Smooth muscle cell (in vitro differentiated cells): ENCODE measurements around the gene CREB3L2. TPM values are rescaled to one million over a fixed set of nuclear protein-coding genes. Genes with fewer than 3 reads are reported as not detected.

ENCODE experiments used
- DNase-seq: peaks from one replicate; lab custom pipeline; 2025; ENCODE audit not compliant: unreplicated experiment; lab: John Stamatoyannopoulos, UW
- H2AFZ ChIP-seq: fragments of 200-600 bp; sonication (generic); 2 replicates; pipeline ENCODE4 v1.6.0; 2016; ENCODE audit warnings: antibody characterized with exemption, low read depth, mild to moderate bottlenecking
- H3F3A ChIP-seq: fragments of 200-600 bp; sonication (generic); 2 replicates; pipeline ENCODE4 v1.6.0; 2017; ENCODE audit warnings: antibody characterized with exemption, low read depth
- H3K27ac ChIP-seq: fragments of 200-600 bp; sonication (generic); 2 replicates; pipeline ENCODE4 v1.5.1; 2016; ENCODE audit warnings: low read depth, mild to moderate bottlenecking
- H3K27me3 ChIP-seq: fragments of 200-600 bp; sonication (generic); 2 replicates; pipeline ENCODE4 v1.6.1; 2016; ENCODE audit warnings: low read depth, mild to moderate bottlenecking
- H3K36me3 ChIP-seq: fragments of 200-600 bp; sonication (generic); 2 replicates; pipeline ENCODE4 v1.5.1; 2016; ENCODE audit warnings: low read depth
- H3K4me1 ChIP-seq: fragments of 200-600 bp; sonication (generic); 2 replicates; pipeline ENCODE4 v1.5.1; 2016; ENCODE audit warnings: low read depth
- H3K4me2 ChIP-seq: fragments of 200-600 bp; sonication (generic); 2 replicates; pipeline ENCODE4 v1.6.0; 2016; ENCODE audit warnings: mild to moderate bottlenecking
- H3K4me3 ChIP-seq: fragments of 200-600 bp; sonication (generic); 2 replicates; pipeline ENCODE4 v1.5.1; 2016; ENCODE audit warnings: mild to moderate bottlenecking
- H3K79me2 ChIP-seq: fragments of 200-600 bp; sonication (generic); 2 replicates; pipeline ENCODE4 v1.6.0; 2016; ENCODE audit warnings: low read depth, mild to moderate bottlenecking
- H3K9ac ChIP-seq: fragments of 200-600 bp; sonication (generic); 2 replicates; pipeline ENCODE4 v1.6.0; 2016; ENCODE audit warnings: low read depth
- H3K9me3 ChIP-seq: fragments of 200-600 bp; sonication (generic); replicated peaks from 2 replicates; pipeline ENCODE4 v1.5.1; 2016; ENCODE audit warnings: low read depth
- H4K20me1 ChIP-seq: fragments of 200-600 bp; sonication (generic); 2 replicates; pipeline ENCODE4 v1.6.0; 2016; ENCODE audit warnings: low read depth
- CTCF ChIP-seq: fragments of 200-600 bp; sonication (generic); IDR thresholded peaks from 2 replicates; pipeline ENCODE4 v1.5.1; 2017; ENCODE audit warnings: borderline replicate concordance, mild to moderate bottlenecking, antibody characterized with exemption; ENCODE audit not compliant: insufficient read depth, poor library complexity, severe bottlenecking
- WGBS: methylation state at CpG from one replicate; pipeline ENCODE4 v1.1.7; 2016; ENCODE audit warnings: low lambda C conversion rate; 5-methylcytosine and 5-hydroxymethylcytosine counted together
- polyA plus RNA-seq: library from polyadenylated mRNA; unstranded; fragments of >200 nt; fragmentation: Nextera tagmentation; extraction: Ambion mirVana; gene quantifications from 2 replicates; pipeline ENCODE4 v1.2.1, GENCODE V29; 2016
- total RNA-seq: library from RNA; depleted of rRNA; stranded (reverse); fragments of >200 nt; gene quantifications from 2 replicates; pipeline ENCODE4 v1.2.3, GENCODE V29; 2014

The CREB3L2 gene
- total and polyA plus RNA-seq, 2 experiments from 2014 or later = 27.4 to 69.1 TPM

- no peak for DNase-seq
These were observed 28.9 kb upstream of the CREB3L2 start for GRCh38 chr7:138030679-138031351.

GRCh38 chr7:138029941-138030340 lies 28.1 kb upstream of the CREB3L2 start:
- H3K27ac ChIP-seq = no peak overlapping the region

More at GRCh38 chr7:138030679-138031351, 28.9 kb upstream of the CREB3L2 start:
- H3K79me2 ChIP-seq = no peaks in the 10 kb centered on the region
- 82% methylated on average over 7 of the region's 7 CpGs for WGBS
- no peaks in the 10 kb centered on the region for H4K20me1 ChIP-seq
- H3K9ac ChIP-seq = no peak overlapping the region
- no peaks in the 10 kb centered on the region for H3K27me3 ChIP-seq
- H3K27ac ChIP-seq = no peak overlapping the region
- H3K9me3 ChIP-seq = no peaks in the 10 kb centered on the region
- TF ChIP-seq CTCF = no peak
- no peak overlapping the region for H3K4me2 ChIP-seq
- H2AFZ ChIP-seq = no peak overlapping the region
- H3K4me3 ChIP-seq = no peak overlapping the region
- no peaks in the 10 kb centered on the region for H3F3A ChIP-seq
- H3K36me3 ChIP-seq = no peaks in the 10 kb centered on the region
- no peaks in the 10 kb centered on the region for H3K4me1 ChIP-seq

GRCh38 chr7:138029126-138029525 lies 27.2 kb upstream of the CREB3L2 start:
- Histone ChIP-seq H3K4me3 (no peak overlapping the region), H3K79me2 (no peaks in the 10 kb centered on the region), H3K27ac (no peak overlapping the region), H4K20me1 (no peaks in the 10 kb centered on the region), H3K27me3 (no peaks in the 10 kb centered on the region), H3K36me3 (no peaks in the 10 kb centered on the region), H2AFZ (no peak overlapping the region), H3K4me1 (no peaks in the 10 kb centered on the region), H3K9ac (no peak overlapping the region), H3K4me2 (no peak overlapping the region), H3K9me3 (no peaks in the 10 kb centered on the region), H3F3A (no peaks in the 10 kb centered on the region)
- DNase-seq = no peak
- 96% methylated on average over 4 of the region's 4 CpGs for WGBS
- TF ChIP-seq CTCF = no peak

More at GRCh38 chr7:138029941-138030340, 28.1 kb upstream of the CREB3L2 start:
- no peaks in the 10 kb centered on the region for H3K9me3 ChIP-seq
- WGBS = 85% methylated on average over 2 of the region's 2 CpGs
- H2AFZ ChIP-seq = no peak overlapping the region
- no peaks in the 10 kb centered on the region for H3K36me3 ChIP-seq
- H3K9ac ChIP-seq = no peak overlapping the region
- H3K4me1 ChIP-seq = no peaks in the 10 kb centered on the region
- no peaks in the 10 kb centered on the region for H4K20me1 ChIP-seq
- no peak for TF ChIP-seq CTCF
- no peaks in the 10 kb centered on the region for H3F3A ChIP-seq
- DNase-seq = no peak
- no peak overlapping the region for H3K4me2 ChIP-seq
- no peaks in the 10 kb centered on the region for H3K27me3 ChIP-seq
- no peak overlapping the region for H3K4me3 ChIP-seq
- H3K79me2 ChIP-seq = no peaks in the 10 kb centered on the region

- H3K9ac ChIP-seq = no peak overlapping the region
- H3F3A ChIP-seq = no peaks in the 10 kb centered on the region
- no peak for DNase-seq
- WGBS = 68% methylated on average over 2 of the region's 2 CpGs
- no peaks in the 10 kb centered on the region for H3K27me3 ChIP-seq
- H2AFZ ChIP-seq = no peak overlapping the region
- H4K20me1 ChIP-seq = no peaks in the 10 kb centered on the region
- H3K4me1 ChIP-seq = no peaks in the 10 kb centered on the region
- no peak overlapping the region for H3K4me2 ChIP-seq
- H3K36me3 ChIP-seq = no peaks in the 10 kb centered on the region
- no peak for TF ChIP-seq CTCF
- H3K79me2 ChIP-seq = no peaks in the 10 kb centered on the region
- H3K27ac ChIP-seq = no peak overlapping the region
- H3K4me3 ChIP-seq = no peak overlapping the region
- H3K9me3 ChIP-seq = no peaks in the 10 kb centered on the region
These were observed 25.2 kb upstream of the CREB3L2 start for GRCh38 chr7:138027100-138027499.
